HepG2 (cell line): Measurements from ENCODE around the gene ITPR1. TPM values are rescaled to one million over a fixed set of nuclear protein-coding genes. Genes with fewer than 3 reads are reported as not detected.

Experiments used
- CREM ChIP-seq, 2 experiments: sonication (generic) in 1 of 2; formaldehyde crosslinking in 1 of 2; IDR thresholded peaks; 2 replicates each; pipeline versions ENCODE4 v1.4.0 to v1.6.1; 2016 to 2020; ENCODE audit warnings: antibody characterized with exemption in 1 of 2, mild to moderate bottlenecking in 1 of 2, missing genetic modification reagents in 1 of 2
- ELF3 ChIP-seq: IDR thresholded peaks from 2 replicates; pipeline ENCODE4 v1.6.1; 2016; ENCODE audit warnings: missing genetic modification reagents, missing compliant biosample characterization
- HDAC1 ChIP-seq: sonication (generic); formaldehyde crosslinking; IDR thresholded peaks from 2 replicates; pipeline ENCODE4 v1.5.1; 2020; ENCODE audit warnings: mild to moderate bottlenecking, missing genetic modification reagents
- HNRNPUL1 ChIP-seq: fragments of 200-400 bp; formaldehyde crosslinking; IDR thresholded peaks from 2 replicates; pipeline ENCODE4 v1.6.1; 2017; ENCODE audit warnings: low read depth, mild to moderate bottlenecking, low read length, moderate library complexity
- KDM3A ChIP-seq: IDR thresholded peaks from 2 replicates; pipeline ENCODE4 v1.6.1; 2018; ENCODE audit warnings: low read depth, missing compliant biosample characterization
- KDM6A ChIP-seq: IDR thresholded peaks from 2 replicates; pipeline ENCODE4 v1.6.1; 2016; ENCODE audit warnings: low read depth
- KLF11 ChIP-seq: IDR thresholded peaks from 2 replicates; pipeline ENCODE4 v1.6.1; 2016; ENCODE audit warnings: missing compliant biosample characterization
- NR3C1 ChIP-seq: sonication (generic); formaldehyde crosslinking; IDR thresholded peaks from 2 replicates; pipeline ENCODE4 v1.4.0; 2020; ENCODE audit warnings: missing genetic modification reagents
- PHF5A ChIP-seq: IDR thresholded peaks from one replicate; pipeline ENCODE4 v1.6.1; 2018; ENCODE audit warnings: low read depth, missing genetic modification reagents; ENCODE audit not compliant: unreplicated experiment
- THRA ChIP-seq: sonication (generic); formaldehyde crosslinking; IDR thresholded peaks from 2 replicates; pipeline ENCODE4 v1.4.0; 2020; ENCODE audit warnings: missing genetic modification reagents, borderline replicate concordance
- ZBTB2 ChIP-seq: sonication (generic); formaldehyde crosslinking; IDR thresholded peaks from 2 replicates; pipeline ENCODE4 v1.8.0; 2022; ENCODE audit warnings: low read depth, missing genetic modification reagents
- ZBTB21 ChIP-seq: sonication (generic); formaldehyde crosslinking; IDR thresholded peaks from 2 replicates; pipeline ENCODE4 v1.4.0; 2020; ENCODE audit warnings: missing genetic modification reagents
- ZNF30 ChIP-seq: sonication (generic); formaldehyde crosslinking; IDR thresholded peaks from 2 replicates; pipeline ENCODE4 v1.5.0; 2020; ENCODE audit warnings: mild to moderate bottlenecking, missing genetic modification reagents
- ZNF430 ChIP-seq: sonication (generic); formaldehyde crosslinking; IDR thresholded peaks from 2 replicates; pipeline ENCODE4 v1.9.0; 2021; ENCODE audit warnings: mild to moderate bottlenecking, missing genetic modification reagents
- ZNF564 ChIP-seq: sonication (generic); formaldehyde crosslinking; IDR thresholded peaks from 2 replicates; pipeline ENCODE4 v1.8.1; 2023; ENCODE audit warnings: mild to moderate bottlenecking, missing genetic modification reagents
- ZNF746 ChIP-seq: sonication (generic); formaldehyde crosslinking; IDR thresholded peaks from 2 replicates; pipeline ENCODE4 v1.8.0; 2022; ENCODE audit warnings: mild to moderate bottlenecking, missing genetic modification reagents
- ZSCAN30 ChIP-seq: sonication (generic); formaldehyde crosslinking; IDR thresholded peaks from 2 replicates; pipeline ENCODE4 v1.5.0; 2020; ENCODE audit warnings: mild to moderate bottlenecking, missing genetic modification reagents
- polyA plus RNA-seq, 8 experiments: library from polyadenylated mRNA; depleted of rRNA in 3 of 8; stranded (reverse) in 7 of 8; unstranded in 1 of 8; fragments of >200 nt; fragmentation: Illumina TruSeq in 4 of 8; extraction: Trizol in 4 of 8; gene quantifications; 2 replicates each; pipeline versions ENCODE4 v1.2.1 to v1.2.3, GENCODE V29; 2011 to 2016; ENCODE audit warnings: low read depth in 4 of 8, missing spikeins in 1 of 8, mixed read lengths in 1 of 8; ENCODE audit not compliant: insufficient read depth in 1 of 8
- total RNA-seq, 5 experiments: library from RNA; depleted of rRNA; stranded (reverse); fragments of >200 nt; fragmentation: Illumina TruSeq; extraction: Trizol; gene quantifications; 2 replicates each; pipeline ENCODE4 v1.2.3, GENCODE V29; 2016; ENCODE audit warnings: low read depth in 1 of 5
- TF ChIP-seq, protein P1 (sequence below): IDR thresholded peaks from 2 replicates; pipeline ENCODE4 v1.6.1; 2016
- TF ChIP-seq, protein P2 (sequence below): sonication (generic); formaldehyde crosslinking; IDR thresholded peaks from 2 replicates; pipeline ENCODE4 v1.5.0; 2020; ENCODE audit warnings: mild to moderate bottlenecking, missing genetic modification reagents, borderline replicate concordance
- TF ChIP-seq, protein P3 (sequence below): sonication (generic); formaldehyde crosslinking; IDR thresholded peaks from 2 replicates; pipeline ENCODE4 v1.5.0; 2020; ENCODE audit warnings: missing genetic modification reagents

ITPR1 gene
- total and polyA plus RNA-seq, 2 of the 13 experiments (the other 11 are each of a cell fraction or from before 2014, with no cell fraction given): 10.0 to 11.4 TPM

GRCh38 chr3:4466741-4467521 is 26.2 kb upstream of the ITPR1 start, which contains the start of gene SUMF1 (continued):
- TF ChIP-seq NR3C1 (no peak), CREM (IDR thresholded peaks at IDR 0.05) (no peak; the same call in 1 of the 2 replicates), CREM (CRISPR knock-in tag; IDR thresholded peaks at IDR 0.05) (no peak), HDAC1 (CRISPR knock-in tag) (peak; percentile 99), THRA (CRISPR knock-in tag) (peak; percentile 71), PHF5A (CRISPR knock-in tag) (no peak), ELF3 (peak; percentile 51; the same call in 1 of the 2 replicates), ZNF746 (no peak), ZSCAN30 (0 out of 2 replicates have a peak, but pooled peaks have one; percentile 30), KDM3A (CRISPR knock-in tag) (peak; percentile 90), KDM6A (no peak), ZBTB2 (CRISPR knock-in tag) (no peak), ZBTB21 (CRISPR knock-in tag) (no peak), ZNF430 (CRISPR knock-in tag) (peak; percentile 82), ZNF564 (CRISPR knock-in tag) (peak; percentile 78), KLF11 (CRISPR knock-in tag) (peak; percentile 58; the same call in 1 of the 2 replicates), ZNF30 (CRISPR knock-in tag) (no peak; the same call in 1 of the 2 replicates), HNRNPUL1 (no peak)
- TF ChIP-seq, protein P1, sequence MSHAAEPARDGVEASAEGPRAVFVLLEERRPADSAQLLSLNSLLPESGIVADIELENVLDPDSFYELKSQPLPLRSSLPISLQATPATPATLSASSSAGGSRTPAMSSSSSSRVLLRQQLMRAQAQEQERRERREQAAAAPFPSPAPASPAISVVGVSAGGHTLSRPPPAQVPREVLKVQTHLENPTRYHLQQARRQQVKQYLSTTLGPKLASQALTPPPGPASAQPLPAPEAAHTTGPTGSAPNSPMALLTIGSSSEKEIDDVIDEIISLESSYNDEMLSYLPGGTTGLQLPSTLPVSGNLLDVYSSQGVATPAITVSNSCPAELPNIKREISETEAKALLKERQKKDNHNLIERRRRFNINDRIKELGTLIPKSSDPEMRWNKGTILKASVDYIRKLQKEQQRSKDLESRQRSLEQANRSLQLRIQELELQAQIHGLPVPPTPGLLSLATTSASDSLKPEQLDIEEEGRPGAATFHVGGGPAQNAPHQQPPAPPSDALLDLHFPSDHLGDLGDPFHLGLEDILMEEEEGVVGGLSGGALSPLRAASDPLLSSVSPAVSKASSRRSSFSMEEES (CRISPR knock-in tag): peak; percentile 97
- TF ChIP-seq, protein P2, sequence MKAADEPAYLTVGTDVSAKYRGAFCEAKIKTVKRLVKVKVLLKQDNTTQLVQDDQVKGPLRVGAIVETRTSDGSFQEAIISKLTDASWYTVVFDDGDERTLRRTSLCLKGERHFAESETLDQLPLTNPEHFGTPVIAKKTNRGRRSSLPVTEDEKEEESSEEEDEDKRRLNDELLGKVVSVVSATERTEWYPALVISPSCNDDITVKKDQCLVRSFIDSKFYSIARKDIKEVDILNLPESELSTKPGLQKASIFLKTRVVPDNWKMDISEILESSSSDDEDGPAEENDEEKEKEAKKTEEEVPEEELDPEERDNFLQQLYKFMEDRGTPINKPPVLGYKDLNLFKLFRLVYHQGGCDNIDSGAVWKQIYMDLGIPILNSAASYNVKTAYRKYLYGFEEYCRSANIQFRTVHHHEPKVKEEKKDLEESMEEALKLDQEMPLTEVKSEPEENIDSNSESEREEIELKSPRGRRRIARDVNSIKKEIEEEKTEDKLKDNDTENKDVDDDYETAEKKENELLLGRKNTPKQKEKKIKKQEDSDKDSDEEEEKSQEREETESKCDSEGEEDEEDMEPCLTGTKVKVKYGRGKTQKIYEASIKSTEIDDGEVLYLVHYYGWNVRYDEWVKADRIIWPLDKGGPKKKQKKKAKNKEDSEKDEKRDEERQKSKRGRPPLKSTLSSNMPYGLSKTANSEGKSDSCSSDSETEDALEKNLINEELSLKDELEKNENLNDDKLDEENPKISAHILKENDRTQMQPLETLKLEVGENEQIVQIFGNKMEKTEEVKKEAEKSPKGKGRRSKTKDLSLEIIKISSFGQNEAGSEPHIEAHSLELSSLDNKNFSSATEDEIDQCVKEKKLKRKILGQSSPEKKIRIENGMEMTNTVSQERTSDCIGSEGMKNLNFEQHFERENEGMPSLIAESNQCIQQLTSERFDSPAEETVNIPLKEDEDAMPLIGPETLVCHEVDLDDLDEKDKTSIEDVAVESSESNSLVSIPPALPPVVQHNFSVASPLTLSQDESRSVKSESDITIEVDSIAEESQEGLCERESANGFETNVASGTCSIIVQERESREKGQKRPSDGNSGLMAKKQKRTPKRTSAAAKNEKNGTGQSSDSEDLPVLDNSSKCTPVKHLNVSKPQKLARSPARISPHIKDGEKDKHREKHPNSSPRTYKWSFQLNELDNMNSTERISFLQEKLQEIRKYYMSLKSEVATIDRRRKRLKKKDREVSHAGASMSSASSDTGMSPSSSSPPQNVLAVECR (CRISPR knock-in tag): peak; percentile 98
- TF ChIP-seq, protein P3, sequence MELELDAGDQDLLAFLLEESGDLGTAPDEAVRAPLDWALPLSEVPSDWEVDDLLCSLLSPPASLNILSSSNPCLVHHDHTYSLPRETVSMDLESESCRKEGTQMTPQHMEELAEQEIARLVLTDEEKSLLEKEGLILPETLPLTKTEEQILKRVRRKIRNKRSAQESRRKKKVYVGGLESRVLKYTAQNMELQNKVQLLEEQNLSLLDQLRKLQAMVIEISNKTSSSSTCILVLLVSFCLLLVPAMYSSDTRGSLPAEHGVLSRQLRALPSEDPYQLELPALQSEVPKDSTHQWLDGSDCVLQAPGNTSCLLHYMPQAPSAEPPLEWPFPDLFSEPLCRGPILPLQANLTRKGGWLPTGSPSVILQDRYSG (CRISPR knock-in tag): peak; percentile 90; the same call in 1 of the 2 replicates
